ENCODE data around the gene SMYD3. TPM values are rescaled to one million over a fixed set of nuclear protein-coding genes. Genes with fewer than 3 reads are reported as not detected.

SMYD3 gene
- total and polyA plus RNA-seq, 2 donors (not counting 1 experiment from before 2014, with no cell fraction given) = 69.4 to 83.1 TPM

- H3K4me2 ChIP-seq (ENCODE audit: extremely low read depth, insufficient read depth, low read length) = no peak overlapping the region
- peaks cover 10% of the 10 kb centered on the region for H3K4me1 ChIP-seq (ENCODE audit: control insufficient read depth, extremely low read depth, insufficient read depth, low read length)
- no peaks in the 10 kb centered on the region for H3K9me3 ChIP-seq (ENCODE audit: control insufficient read depth, insufficient read depth, low read depth, low read length)
- no peaks in the 10 kb centered on the region for H3K27me3 ChIP-seq (ENCODE audit: control insufficient read depth, insufficient read depth, low read length)
- H3K27ac ChIP-seq (ENCODE audit: insufficient read depth, low read length) = peak overlapping the region; percentile 95
- H3K4me3 ChIP-seq (replicated peaks in 1 of 4; ENCODE audit: control extremely low read depth in 1 of 4, insufficient read depth in 1 of 4, low read depth in 3 of 4, low read length in 4 of 4) = no peak overlapping the region
- H4K20me1 ChIP-seq (ENCODE audit: control insufficient read depth, extremely low read depth, insufficient read depth, low read length) = no peaks in the 10 kb centered on the region
- no peaks in the 10 kb centered on the region for H3K36me3 ChIP-seq (ENCODE audit: control insufficient read depth, insufficient read depth, low read length)
- H3K79me2 ChIP-seq (ENCODE audit: control insufficient read depth, insufficient read depth, low read length) = no peaks in the 10 kb centered on the region
- no peak overlapping the region for H3K9ac ChIP-seq (ENCODE audit: insufficient read depth, low read length)
- no peak for TF ChIP-seq CTCF (conservative IDR thresholded peaks at IDR 0.05 in 1 of 2, IDR thresholded peaks at IDR 0.05 in 1 of 2; ENCODE audit: low read depth in 1 of 2, low read length in 2 of 2)
- TF ChIP-seq EZH2 (IDR thresholded peaks at IDR 0.05; ENCODE audit: low read length, missing control alignments) = no peak
- no peak overlapping the region for H2AFZ ChIP-seq (ENCODE audit: low read length)
- no peak for DNase-seq (ENCODE audit: low read depth in 2 of 2)
These were observed 718.2 kb downstream of the SMYD3 start for GRCh38 chr1:245788886-245789285.

DNA sequence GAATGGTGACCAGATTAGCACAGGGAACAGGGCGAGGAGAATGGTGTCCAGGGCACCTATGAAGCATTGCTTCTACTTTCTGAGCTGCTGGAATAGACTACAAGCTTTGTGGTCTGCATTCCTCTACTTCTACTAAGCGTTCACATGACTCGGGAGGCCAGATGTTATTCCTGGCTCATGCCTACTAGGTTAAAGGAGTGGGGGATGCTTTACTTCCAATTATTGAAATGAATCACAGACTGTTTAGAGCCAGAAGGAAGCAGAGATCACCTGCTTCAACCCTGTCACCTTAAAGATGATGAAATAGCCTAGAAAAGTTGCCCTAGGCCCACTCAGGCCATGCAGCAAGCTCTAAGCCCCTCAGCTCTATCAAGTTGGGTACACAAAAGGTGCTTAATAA is 718.8 kb downstream of the SMYD3 start:
- no peaks in the 10 kb centered on the region for H4K20me1 ChIP-seq (ENCODE audit: control insufficient read depth, extremely low read depth, insufficient read depth, low read length)
- peak overlapping the region; percentile 95 for H3K27ac ChIP-seq (ENCODE audit: insufficient read depth, low read length)
- TF ChIP-seq CTCF (conservative IDR thresholded peaks at IDR 0.05 in 1 of 2, IDR thresholded peaks at IDR 0.05 in 1 of 2; ENCODE audit: low read depth in 1 of 2, low read length in 2 of 2) (no peak), EZH2 (IDR thresholded peaks at IDR 0.05; ENCODE audit: low read length, missing control alignments) (no peak)
- H3K4me3 ChIP-seq (replicated peaks in 1 of 4; ENCODE audit: control extremely low read depth in 1 of 4, insufficient read depth in 1 of 4, low read depth in 3 of 4, low read length in 4 of 4) = peak overlapping the region in 1 of 4 experiments; percentile 2
- no peaks in the 10 kb centered on the region for H3K79me2 ChIP-seq (ENCODE audit: control insufficient read depth, insufficient read depth, low read length)
- H3K36me3 ChIP-seq (ENCODE audit: control insufficient read depth, insufficient read depth, low read length) = no peaks in the 10 kb centered on the region
- no peaks in the 10 kb centered on the region for H3K27me3 ChIP-seq (ENCODE audit: control insufficient read depth, insufficient read depth, low read length)
- DNase-seq (ENCODE audit: low read depth in 2 of 2) = peak; percentile 96 to 99
- peak overlapping the region; percentile 83 for H2AFZ ChIP-seq (ENCODE audit: low read length)
- no peaks in the 10 kb centered on the region for H3K9me3 ChIP-seq (ENCODE audit: control insufficient read depth, insufficient read depth, low read depth, low read length)
- H3K4me1 ChIP-seq (ENCODE audit: control insufficient read depth, extremely low read depth, insufficient read depth, low read length) = peaks cover 10% of the 10 kb centered on the region
- H3K4me2 ChIP-seq (ENCODE audit: extremely low read depth, insufficient read depth, low read length) = peak overlapping the region; percentile 47
- H3K9ac ChIP-seq (ENCODE audit: insufficient read depth, low read length) = no peak overlapping the region

DNA sequence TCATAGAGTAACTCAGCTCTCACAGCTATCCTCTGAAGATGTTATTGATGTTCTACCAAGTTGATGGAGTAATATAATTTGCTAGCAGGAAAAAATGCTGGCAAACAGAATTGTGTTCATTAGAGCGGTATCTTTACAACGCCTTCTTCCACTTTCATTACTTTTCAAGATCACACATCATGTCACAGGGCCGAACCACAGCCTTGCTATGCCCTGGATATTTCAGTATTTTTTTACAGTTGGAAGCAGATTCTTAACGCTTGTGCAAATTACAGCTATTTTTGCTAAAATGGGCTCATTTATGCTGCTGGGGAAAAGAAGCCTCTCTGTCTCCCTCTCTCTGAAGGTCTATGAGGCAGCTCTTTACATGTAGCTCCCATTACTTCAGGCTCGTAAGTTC is 720.1 kb downstream of the SMYD3 start:
- no peak overlapping the region for H2AFZ ChIP-seq (ENCODE audit: low read length)
- no peak overlapping the region for H3K27ac ChIP-seq (ENCODE audit: insufficient read depth, low read length)
- TF ChIP-seq CTCF (conservative IDR thresholded peaks at IDR 0.05 in 1 of 2, IDR thresholded peaks at IDR 0.05 in 1 of 2; ENCODE audit: low read depth in 1 of 2, low read length in 2 of 2) (peak in 1 of 2 donors; percentile 3), EZH2 (IDR thresholded peaks at IDR 0.05; ENCODE audit: low read length, missing control alignments) (no peak)

More for the DNA sequence above, 720.1 kb downstream of the SMYD3 start:
- Histone ChIP-seq H3K79me2 (ENCODE audit: control insufficient read depth, insufficient read depth, low read length) (no peaks in the 10 kb centered on the region), H3K4me3 (replicated peaks in 1 of 4; ENCODE audit: control extremely low read depth in 1 of 4, insufficient read depth in 1 of 4, low read depth in 3 of 4, low read length in 4 of 4) (no peak overlapping the region), H3K9ac (ENCODE audit: insufficient read depth, low read length) (no peak overlapping the region), H4K20me1 (ENCODE audit: control insufficient read depth, extremely low read depth, insufficient read depth, low read length) (no peaks in the 10 kb centered on the region), H3K36me3 (ENCODE audit: control insufficient read depth, insufficient read depth, low read length) (no peaks in the 10 kb centered on the region), H3K27me3 (ENCODE audit: control insufficient read depth, insufficient read depth, low read length) (no peaks in the 10 kb centered on the region), H3K4me2 (ENCODE audit: extremely low read depth, insufficient read depth, low read length) (no peak overlapping the region), H3K9me3 (ENCODE audit: control insufficient read depth, insufficient read depth, low read depth, low read length) (no peaks in the 10 kb centered on the region), H3K4me1 (ENCODE audit: control insufficient read depth, extremely low read depth, insufficient read depth, low read length) (peaks cover 10% of the 10 kb centered on the region)
- no peak for DNase-seq (ENCODE audit: low read depth in 2 of 2)
